Measurements from ENCODE around the gene TMEM82. TPM values are rescaled to one million over a fixed set of nuclear protein-coding genes. Genes with fewer than 3 reads are reported as not detected.

Gene TMEM82
- total and polyA plus RNA-seq, 4 experiments from 2014 or later, result not detected

- DNase-seq, result no peak
- no peaks in the 10 kb centered on the region for H3K9me3 ChIP-seq (ENCODE audit: control insufficient read depth in 1 of 2, low read length in 2 of 2)
- intact Hi-C loops (cut with micrococcal nuclease), result no loop called here
- peak overlapping the region in 1 of 7 donors; percentile 73 for H3K27ac Mint-ChIP-seq
- CTCF ChIA-PET (ENCODE audit: partially characterized antibody), result no interaction called here
- peaks cover 7 to 17% of the 10 kb centered on the region in 2 donors for H3K27me3 Mint-ChIP-seq
- no peaks in the 10 kb centered on the region for H3K4me1 Mint-ChIP-seq
- POLR2A ChIA-PET (ENCODE audit: partially characterized antibody), result no interaction called here
- H3K4me3 Mint-ChIP-seq, result no peak overlapping the region
- H3K36me3 Mint-ChIP-seq, result no peaks in the 10 kb centered on the region
- H3K27me3 ChIP-seq (ENCODE audit: insufficient read depth, low read length), result no peaks in the 10 kb centered on the region
- H3K9me3 Mint-ChIP-seq, result no peaks in the 10 kb centered on the region
- H3K27ac ChIP-seq (ENCODE audit: low read depth, low read length), result no peak overlapping the region
- no peak overlapping the region for H3K4me3 ChIP-seq (ENCODE audit: low read length in 2 of 2)
- no peaks in the 10 kb centered on the region for H3K36me3 ChIP-seq (ENCODE audit: insufficient read depth, low read length)
- no peaks in the 10 kb centered on the region for H3K4me1 ChIP-seq (ENCODE audit: insufficient read depth, low read length)
These were observed 22.6 kb downstream of the TMEM82 start for GRCh38 chr1:15764890-15765289.

GRCh38 chr1:15765495-15766194 is 23.3 kb downstream of the TMEM82 start:
- ChIA-PET POLR2A (ENCODE audit: partially characterized antibody) (no interaction called here), CTCF (ENCODE audit: partially characterized antibody) (no interaction called here)
- Histone ChIP-seq H3K4me3 (ENCODE audit: low read length in 2 of 2) (no peak overlapping the region), H3K27ac (ENCODE audit: low read depth, low read length) (no peak overlapping the region), H3K27me3 (ENCODE audit: insufficient read depth, low read length) (no peaks in the 10 kb centered on the region), H3K9me3 (ENCODE audit: control insufficient read depth in 1 of 2, low read length in 2 of 2) (no peaks in the 10 kb centered on the region), H3K4me1 (ENCODE audit: insufficient read depth, low read length) (no peaks in the 10 kb centered on the region), H3K36me3 (ENCODE audit: insufficient read depth, low read length) (no peaks in the 10 kb centered on the region)
- no peaks in the 10 kb centered on the region for H3K9me3 Mint-ChIP-seq
- DNase-seq, result no peak
- H3K4me1 Mint-ChIP-seq, result no peaks in the 10 kb centered on the region
- no peaks in the 10 kb centered on the region for H3K36me3 Mint-ChIP-seq
- no peak overlapping the region for H3K27ac Mint-ChIP-seq
- no peak overlapping the region for H3K4me3 Mint-ChIP-seq
- H3K27me3 Mint-ChIP-seq, result peaks cover 5 to 17% of the 10 kb centered on the region in 2 donors
- intact Hi-C loops (cut with micrococcal nuclease), result no loop called here

- H3K27ac Mint-ChIP-seq, result no peak overlapping the region
- Histone ChIP-seq H3K27me3 (ENCODE audit: insufficient read depth, low read length) (no peaks in the 10 kb centered on the region), H3K9me3 (ENCODE audit: control insufficient read depth in 1 of 2, low read length in 2 of 2) (no peaks in the 10 kb centered on the region), H3K36me3 (ENCODE audit: insufficient read depth, low read length) (no peaks in the 10 kb centered on the region), H3K4me1 (ENCODE audit: insufficient read depth, low read length) (no peaks in the 10 kb centered on the region), H3K27ac (ENCODE audit: low read depth, low read length) (no peak overlapping the region), H3K4me3 (ENCODE audit: low read length in 2 of 2) (no peak overlapping the region)
- no peak for DNase-seq
- intact Hi-C loops (cut with micrococcal nuclease), result no loop called here
- no peak overlapping the region for H3K4me3 Mint-ChIP-seq
- no peaks in the 10 kb centered on the region for H3K4me1 Mint-ChIP-seq
- no peaks in the 10 kb centered on the region for H3K9me3 Mint-ChIP-seq
- ChIA-PET CTCF (ENCODE audit: partially characterized antibody) (no interaction called here), POLR2A (ENCODE audit: partially characterized antibody) (no interaction called here)
- H3K36me3 Mint-ChIP-seq, result no peaks in the 10 kb centered on the region
- H3K27me3 Mint-ChIP-seq, result peaks cover 8 to 18% of the 10 kb centered on the region in 2 donors
These were observed 25.6 kb downstream of the TMEM82 start for GRCh38 chr1:15767941-15768340.

- Mint-ChIP-seq H3K36me3 (no peaks in the 10 kb centered on the region), H3K4me1 (no peaks in the 10 kb centered on the region), H3K27me3 (peaks cover 8 to 18% of the 10 kb centered on the region in 2 donors), H3K9me3 (no peaks in the 10 kb centered on the region), H3K4me3 (no peak overlapping the region), H3K27ac (no peak overlapping the region)
- no peak overlapping the region for H3K27ac ChIP-seq (ENCODE audit: low read depth, low read length)
- no peaks in the 10 kb centered on the region for H3K27me3 ChIP-seq (ENCODE audit: insufficient read depth, low read length)
- H3K36me3 ChIP-seq (ENCODE audit: insufficient read depth, low read length), result no peaks in the 10 kb centered on the region
- ChIA-PET CTCF (ENCODE audit: partially characterized antibody) (interaction anchor here (1.2 kb wide), 1 partner anchor 27 kb away, joined by 3 read pairs; no protein-coding TSS in a partner anchor), POLR2A (ENCODE audit: partially characterized antibody) (no interaction called here)
- no peak for DNase-seq
- H3K4me1 ChIP-seq (ENCODE audit: insufficient read depth, low read length), result no peaks in the 10 kb centered on the region
- intact Hi-C loops (cut with micrococcal nuclease), result no loop called here
- H3K9me3 ChIP-seq (ENCODE audit: control insufficient read depth in 1 of 2, low read length in 2 of 2), result no peaks in the 10 kb centered on the region
- no peak overlapping the region for H3K4me3 ChIP-seq (ENCODE audit: low read length in 2 of 2)
These were observed 26.1 kb downstream of the TMEM82 start for GRCh38 chr1:15768388-15768787.

- no peaks in the 10 kb centered on the region for H3K36me3 Mint-ChIP-seq
- H3K9me3 Mint-ChIP-seq, result no peaks in the 10 kb centered on the region
- intact Hi-C loops (cut with micrococcal nuclease), result no loop called here
- no peak overlapping the region for H3K27ac Mint-ChIP-seq
- Histone ChIP-seq H3K4me1 (ENCODE audit: insufficient read depth, low read length) (no peaks in the 10 kb centered on the region), H3K36me3 (ENCODE audit: insufficient read depth, low read length) (no peaks in the 10 kb centered on the region), H3K27ac (ENCODE audit: low read depth, low read length) (no peak overlapping the region), H3K4me3 (ENCODE audit: low read length in 2 of 2) (no peak overlapping the region), H3K27me3 (ENCODE audit: insufficient read depth, low read length) (no peaks in the 10 kb centered on the region), H3K9me3 (ENCODE audit: control insufficient read depth in 1 of 2, low read length in 2 of 2) (no peaks in the 10 kb centered on the region)
- H3K4me3 Mint-ChIP-seq, result no peak overlapping the region
- POLR2A ChIA-PET (ENCODE audit: partially characterized antibody), result no interaction called here
- CTCF ChIA-PET (ENCODE audit: partially characterized antibody), result no interaction called here
- no peak for DNase-seq
- H3K4me1 Mint-ChIP-seq, result no peaks in the 10 kb centered on the region
- H3K27me3 Mint-ChIP-seq, result peaks cover 8 to 11% of the 10 kb centered on the region in 2 donors
These were observed 28.1 kb downstream of the TMEM82 start for GRCh38 chr1:15770313-15770962.

GRCh38 chr1:15771836-15772515 is 29.7 kb downstream of the TMEM82 start:
- Mint-ChIP-seq H3K4me1 (no peaks in the 10 kb centered on the region), H3K27ac (peak overlapping the region in 1 of 7 donors; percentile 10), H3K36me3 (no peaks in the 10 kb centered on the region), H3K4me3 (peak overlapping the region in 1 of 8 donors; percentile 26), H3K27me3 (peaks cover 8 to 11% of the 10 kb centered on the region in 2 donors), H3K9me3 (no peaks in the 10 kb centered on the region)
- POLR2A ChIA-PET (ENCODE audit: partially characterized antibody), result no interaction called here
- Histone ChIP-seq H3K4me1 (ENCODE audit: insufficient read depth, low read length) (no peaks in the 10 kb centered on the region), H3K9me3 (ENCODE audit: control insufficient read depth in 1 of 2, low read length in 2 of 2) (no peaks in the 10 kb centered on the region), H3K36me3 (ENCODE audit: insufficient read depth, low read length) (no peaks in the 10 kb centered on the region), H3K27me3 (ENCODE audit: insufficient read depth, low read length) (no peaks in the 10 kb centered on the region), H3K4me3 (ENCODE audit: low read length in 2 of 2) (no peak overlapping the region), H3K27ac (ENCODE audit: low read depth, low read length) (no peak overlapping the region)
- DNase-seq, result no peak
- intact Hi-C loops (cut with micrococcal nuclease), result no loop called here
- CTCF ChIA-PET (ENCODE audit: partially characterized antibody), result interaction anchor here (1.1 kb wide), 1 partner anchor 19 kb away, joined by 3 read pairs; no protein-coding TSS in a partner anchor

GRCh38 chr1:15775706-15776105 is 33.4 kb downstream of the TMEM82 start:
- intact Hi-C loops (cut with micrococcal nuclease), result no loop called here
- no peaks in the 10 kb centered on the region for H3K9me3 ChIP-seq (ENCODE audit: control insufficient read depth in 1 of 2, low read length in 2 of 2)
- Mint-ChIP-seq H3K36me3 (no peaks in the 10 kb centered on the region), H3K4me3 (no peak overlapping the region), H3K9me3 (no peaks in the 10 kb centered on the region), H3K27ac (no peak overlapping the region), H3K4me1 (no peaks in the 10 kb centered on the region), H3K27me3 (peaks cover 8 to 9% of the 10 kb centered on the region in 2 donors)
- no peaks in the 10 kb centered on the region for H3K4me1 ChIP-seq (ENCODE audit: insufficient read depth, low read length)
- H3K36me3 ChIP-seq (ENCODE audit: insufficient read depth, low read length), result no peaks in the 10 kb centered on the region
- ChIA-PET POLR2A (ENCODE audit: partially characterized antibody) (no interaction called here), CTCF (ENCODE audit: partially characterized antibody) (no interaction called here)
- H3K27me3 ChIP-seq (ENCODE audit: insufficient read depth, low read length), result no peaks in the 10 kb centered on the region
- H3K27ac ChIP-seq (ENCODE audit: low read depth, low read length), result no peak overlapping the region
- no peak for DNase-seq
- no peak overlapping the region for H3K4me3 ChIP-seq (ENCODE audit: low read length in 2 of 2)
